ELF-1 (cell line): ENCODE results near the gene FGD2.
"Not testable (repeated sequence)": the region's sequence is repeated elsewhere in the genome, so short reads cannot be mapped to it uniquely, and the experiment has no call there.

Source experiments
- DNase-seq: peaks from one replicate; pipeline ENCODE4 v3.0.0-alpha.2; 2016; ENCODE audit warnings: low read depth, low spot score

The FGD2 gene

DNA sequence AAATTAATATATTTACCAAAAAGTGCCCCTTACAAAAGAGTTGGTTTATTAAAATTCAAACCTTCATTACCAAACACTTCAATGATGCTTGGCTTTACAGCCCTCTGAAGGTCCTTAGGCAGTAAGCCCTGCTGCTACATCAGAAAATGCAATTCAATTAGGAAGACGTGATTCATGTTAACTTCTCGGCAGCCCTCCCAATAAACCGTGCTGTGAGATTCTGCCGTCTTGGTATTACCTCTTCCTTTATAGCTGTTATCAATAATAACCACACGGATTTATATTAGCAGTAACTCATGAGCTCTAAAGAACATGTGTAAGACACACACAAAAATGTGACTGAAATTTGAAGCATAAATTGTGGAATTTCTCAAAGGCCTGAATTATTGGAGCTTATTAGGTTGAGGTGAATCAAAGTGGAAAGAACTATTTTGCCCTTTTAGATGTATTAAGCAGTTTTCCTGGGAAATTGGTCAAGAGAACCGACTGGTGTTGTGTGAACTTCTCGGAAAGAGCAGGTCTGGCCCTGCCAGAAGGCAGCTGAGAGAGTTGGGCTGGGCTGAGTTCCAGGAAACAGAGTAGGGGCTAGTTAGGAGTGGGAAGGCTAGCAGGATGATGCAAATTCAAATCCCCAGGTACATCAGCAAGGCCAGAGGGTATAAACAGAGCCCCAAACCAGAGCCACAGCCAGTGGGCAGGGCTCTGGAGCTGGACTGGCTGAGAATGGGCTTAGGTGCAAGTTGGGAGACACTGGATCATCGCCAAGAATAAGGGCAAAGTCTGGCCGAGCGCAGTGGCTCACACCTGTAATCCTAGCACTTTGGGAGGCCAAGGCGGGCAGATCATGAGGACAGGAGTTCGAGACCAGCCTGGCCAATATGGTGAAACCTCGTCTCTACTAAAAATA lies 33.1 kb downstream of the FGD2 start:
- peak; percentile 58 for DNase-seq

DNA sequence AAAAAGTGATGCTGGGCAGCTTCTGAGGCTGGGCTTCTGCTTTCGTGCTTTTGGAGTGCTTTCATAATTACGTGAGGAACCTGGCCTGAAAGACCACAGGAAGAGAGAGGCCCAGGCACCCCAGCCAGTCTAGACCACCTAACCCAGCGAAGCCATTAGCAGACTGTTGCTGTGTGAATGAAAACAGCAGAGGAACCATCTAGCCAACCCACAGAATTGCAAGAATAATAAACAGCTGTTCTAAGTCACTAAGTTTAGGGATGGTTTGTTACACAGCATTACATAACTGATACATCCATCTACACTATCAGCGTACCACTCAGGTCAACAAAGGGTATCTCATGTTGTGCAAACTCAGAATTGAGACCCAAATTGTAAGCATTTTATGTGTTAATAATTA lies 34.5 kb downstream of the FGD2 start:
- no peak for DNase-seq

DNA sequence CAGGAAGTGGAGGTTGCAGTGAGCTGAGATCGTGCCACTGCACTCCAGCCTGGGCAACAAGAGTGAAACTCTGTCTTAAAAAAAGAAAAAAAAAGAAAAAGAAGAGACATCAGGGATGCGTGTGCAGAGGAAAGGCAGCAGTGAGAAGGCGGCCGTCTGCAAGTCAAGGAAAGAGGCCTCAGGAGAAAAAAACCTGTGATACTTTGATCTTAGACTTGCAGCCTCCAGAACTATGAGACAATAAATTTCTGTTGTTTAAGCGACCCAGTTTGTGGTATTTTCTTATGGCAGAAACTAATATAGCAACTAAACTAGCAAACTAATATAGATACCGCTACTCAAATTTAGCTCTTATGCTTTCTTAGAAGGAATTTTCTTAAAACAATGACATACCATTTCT lies 36.1 kb downstream of the FGD2 start:
- no peak for DNase-seq

DNA sequence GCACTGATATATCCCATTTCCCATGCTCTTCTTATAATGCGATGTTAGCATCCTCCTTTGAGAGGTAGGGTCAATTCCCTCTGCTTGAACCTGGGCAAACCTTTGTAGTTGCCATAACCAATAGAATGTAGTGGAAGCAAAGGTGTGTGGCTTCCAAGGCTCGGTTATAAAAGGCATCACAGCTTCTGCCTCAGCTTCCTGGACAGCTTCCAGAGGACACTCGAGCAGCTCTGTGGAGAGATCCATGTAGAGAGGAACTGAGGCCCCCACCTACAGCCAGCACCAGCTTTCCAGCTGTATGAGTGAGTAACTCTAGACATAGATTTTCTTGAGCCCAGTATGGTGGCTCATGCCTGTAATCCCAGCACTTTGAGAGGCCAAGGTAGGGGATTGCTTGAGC lies 36.7 kb downstream of the FGD2 start:
- DNase-seq: no peak

DNA sequence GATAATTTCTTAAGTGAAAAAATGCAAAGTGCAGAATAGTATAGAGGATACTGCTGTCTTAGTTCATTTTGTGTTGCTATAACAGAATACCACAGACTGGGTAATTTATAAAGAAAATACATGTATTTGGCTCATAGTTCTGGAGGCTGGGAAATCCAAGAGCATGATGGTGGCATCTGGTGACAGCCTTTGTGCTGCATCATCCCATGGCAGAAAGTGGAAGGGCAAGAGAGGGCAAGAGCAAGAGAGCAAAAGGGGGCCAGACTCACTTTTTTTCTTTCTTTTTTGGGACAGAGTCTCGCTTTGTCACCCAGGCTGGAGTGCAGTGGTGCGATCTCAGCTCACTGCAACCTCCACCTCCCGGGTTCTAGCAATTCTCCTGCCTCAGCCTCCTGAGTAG lies 37.6 kb downstream of the FGD2 start:
- not testable (repeated sequence) for DNase-seq

DNA sequence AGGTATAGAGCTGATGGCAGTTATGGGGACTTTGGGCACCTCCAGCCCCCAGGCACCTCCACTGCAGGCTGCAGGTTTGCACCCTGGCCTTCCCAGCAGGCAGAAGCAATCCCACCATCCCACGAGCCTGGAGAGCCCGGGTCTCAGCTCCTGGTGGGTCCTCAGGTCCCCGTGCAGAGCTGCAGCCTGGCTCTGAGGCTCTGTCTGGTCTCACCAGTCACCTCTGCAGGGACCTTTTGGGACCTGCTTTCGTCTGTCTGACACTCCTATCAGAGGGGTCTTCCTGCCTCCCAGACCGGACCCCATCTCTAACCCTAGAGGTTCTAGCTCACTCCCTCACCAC lies 41.9 kb downstream of the FGD2 start:
- no peak for DNase-seq

DNA sequence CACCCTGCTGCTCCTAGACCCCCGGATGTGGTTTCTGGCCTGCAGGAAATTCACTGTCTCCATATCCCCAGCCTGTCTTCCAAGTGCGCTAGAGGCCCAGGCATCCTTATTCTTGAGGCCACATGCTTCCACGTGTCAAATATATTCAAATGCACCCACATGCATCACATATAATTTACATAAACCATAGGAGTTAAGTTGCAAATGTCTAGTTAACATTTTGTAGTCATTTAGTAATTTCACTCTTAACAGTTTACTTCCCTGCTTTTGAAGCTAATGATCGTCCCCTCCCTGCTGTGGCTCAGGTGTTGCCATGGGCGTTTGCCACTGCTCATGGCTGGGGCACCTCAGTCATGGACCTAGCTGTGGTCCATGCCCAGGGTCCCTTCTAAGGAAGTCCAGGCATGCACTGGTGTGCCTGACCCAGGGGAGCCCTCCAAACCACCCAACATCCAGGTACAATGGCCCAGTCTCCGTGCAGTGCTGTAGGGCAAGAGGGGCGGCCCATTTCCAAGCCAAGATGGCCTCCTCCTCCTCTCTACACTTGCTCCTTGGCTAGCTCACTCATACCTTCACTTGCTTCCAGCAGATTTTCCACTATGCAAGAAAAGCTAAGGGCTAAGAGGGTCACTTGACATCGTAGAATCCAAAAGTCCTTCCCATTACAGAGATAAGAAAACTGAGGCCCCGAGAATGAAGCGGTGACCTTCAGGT lies 42.4 kb downstream of the FGD2 start:
- DNase-seq: no peak

DNA sequence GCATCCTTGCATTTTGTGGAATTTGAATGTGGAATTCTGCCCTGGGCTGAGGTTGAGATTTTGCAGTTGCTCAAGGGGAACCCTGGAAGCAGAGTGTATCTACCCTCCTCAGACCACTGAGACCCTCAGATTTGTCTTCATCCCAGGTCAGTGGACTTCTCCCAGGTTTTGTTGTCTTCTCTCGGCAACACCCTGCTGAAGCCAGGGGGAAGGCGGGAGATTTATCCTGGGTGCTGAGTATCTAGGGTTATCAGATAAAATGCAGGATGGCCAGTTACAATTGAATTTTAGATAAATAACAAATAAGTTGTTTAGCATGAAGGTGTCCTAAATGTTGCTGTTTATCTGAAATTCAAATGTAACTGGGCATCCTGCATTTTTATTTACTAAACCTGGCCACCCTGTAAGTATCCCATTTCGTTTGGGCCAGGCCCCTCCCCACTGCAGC lies 43.0 kb downstream of the FGD2 start:
- no peak for DNase-seq

DNA sequence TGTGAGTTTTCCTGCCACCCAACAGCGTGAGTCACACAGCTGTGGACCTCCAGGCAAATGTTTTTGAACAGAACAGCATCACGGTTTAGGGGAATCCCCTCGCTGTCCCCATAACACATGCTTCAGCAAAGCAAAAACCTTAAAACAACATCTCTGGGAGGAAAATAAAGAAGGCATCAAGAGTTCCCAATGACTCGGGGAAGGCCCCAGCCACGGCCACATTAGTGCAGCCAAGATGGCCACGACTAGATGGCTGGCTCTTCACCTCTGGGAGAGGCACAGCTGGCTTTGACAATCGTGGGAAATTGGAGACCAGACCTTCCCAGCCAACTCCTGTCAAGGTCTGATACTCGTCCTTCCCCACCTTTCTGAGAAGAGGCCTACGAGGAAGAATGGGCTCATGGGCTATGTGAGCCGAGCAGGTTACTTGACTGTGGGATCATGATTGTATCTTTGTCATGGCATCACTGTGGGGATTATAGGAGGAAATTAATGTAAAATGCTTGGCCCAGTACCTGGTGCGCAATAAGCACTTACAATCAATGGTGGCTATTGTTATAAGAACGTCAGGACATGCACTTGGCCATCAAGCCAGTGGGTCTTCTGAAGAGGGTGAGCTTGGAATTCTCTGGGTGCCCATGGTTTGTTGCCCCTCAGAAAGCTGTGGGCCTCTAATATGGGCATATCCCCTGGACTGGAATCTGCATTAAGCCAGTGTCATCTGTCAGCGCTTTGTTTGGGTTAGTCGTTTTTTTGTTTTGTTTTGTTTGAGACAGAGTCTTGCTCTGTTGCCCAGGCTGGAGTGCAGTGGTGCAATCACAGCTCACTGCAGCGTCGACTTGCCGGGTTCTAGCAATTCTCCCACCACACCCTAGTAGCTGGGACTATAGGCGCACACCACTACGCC lies 43.6 kb downstream of the FGD2 start:
- DNase-seq: no peak

DNA sequence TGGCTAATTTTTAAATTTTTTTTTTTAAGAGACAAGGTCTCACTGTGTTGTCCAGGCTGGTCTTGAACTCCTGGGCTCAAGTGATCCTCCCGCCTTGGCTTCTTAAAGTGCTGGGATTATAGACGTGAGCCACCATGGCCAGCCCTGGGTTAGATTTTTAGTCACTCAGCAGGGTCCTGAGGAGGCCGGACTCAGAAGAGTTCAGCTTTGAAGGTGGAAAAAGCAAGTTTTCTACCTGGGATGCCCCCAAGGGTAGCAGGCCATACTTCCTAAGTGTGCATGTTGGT lies 44.2 kb downstream of the FGD2 start:
- no peak for DNase-seq

DNA sequence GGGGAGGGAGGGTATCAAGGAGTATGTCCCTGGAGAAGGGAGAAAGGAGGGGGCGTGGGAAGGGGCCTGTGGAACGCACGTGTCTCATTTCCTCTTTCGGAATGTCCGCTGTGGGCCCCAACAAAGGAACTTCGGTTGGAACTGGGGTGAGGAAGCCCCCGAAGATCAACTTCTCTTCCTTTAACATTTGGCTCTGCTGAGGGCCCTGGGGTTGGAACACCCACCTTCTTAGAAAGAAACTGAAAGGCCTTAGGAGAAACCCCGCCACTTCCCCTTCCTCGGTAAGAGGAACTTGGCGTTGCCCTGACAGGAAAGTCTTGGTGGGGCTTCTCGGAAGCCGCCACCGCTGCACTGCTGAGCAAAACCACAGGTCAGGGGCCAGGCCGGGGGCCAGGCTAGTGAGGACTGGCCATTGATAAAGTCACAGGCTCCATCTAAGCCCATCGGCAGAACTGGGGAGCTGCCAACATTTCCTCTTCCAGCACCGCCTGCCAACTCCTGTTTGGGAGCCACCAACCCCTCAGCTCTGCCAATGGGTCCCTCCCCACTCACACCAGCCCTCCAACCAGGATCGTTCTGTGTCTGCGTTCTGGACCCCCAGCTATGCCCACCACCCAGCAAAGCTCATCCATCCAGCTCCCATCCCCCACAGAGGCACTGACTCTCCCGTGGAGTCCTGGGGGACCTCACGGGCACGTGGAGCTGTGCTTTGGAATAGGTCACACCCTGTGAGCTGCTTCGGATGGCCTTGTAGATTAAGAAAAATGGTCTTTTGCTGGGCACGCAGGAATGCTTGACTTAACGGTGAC lies 44.8 kb downstream of the FGD2 start:
- no peak for DNase-seq

DNA sequence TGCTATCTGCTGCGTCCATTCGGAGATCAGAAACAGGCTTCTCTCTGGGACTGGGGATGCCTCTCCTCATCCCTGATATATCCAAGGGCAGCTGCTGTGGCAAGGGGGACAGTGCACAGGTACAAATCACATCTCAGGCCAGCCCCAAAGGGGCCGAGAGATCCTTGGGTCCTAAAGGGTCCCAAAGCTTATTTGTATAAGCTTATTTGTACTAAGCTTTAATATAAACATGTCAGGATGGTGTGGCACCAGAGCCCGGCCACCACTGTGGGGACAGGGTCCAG lies 45.3 kb downstream of the FGD2 start:
- DNase-seq: no peak

DNA sequence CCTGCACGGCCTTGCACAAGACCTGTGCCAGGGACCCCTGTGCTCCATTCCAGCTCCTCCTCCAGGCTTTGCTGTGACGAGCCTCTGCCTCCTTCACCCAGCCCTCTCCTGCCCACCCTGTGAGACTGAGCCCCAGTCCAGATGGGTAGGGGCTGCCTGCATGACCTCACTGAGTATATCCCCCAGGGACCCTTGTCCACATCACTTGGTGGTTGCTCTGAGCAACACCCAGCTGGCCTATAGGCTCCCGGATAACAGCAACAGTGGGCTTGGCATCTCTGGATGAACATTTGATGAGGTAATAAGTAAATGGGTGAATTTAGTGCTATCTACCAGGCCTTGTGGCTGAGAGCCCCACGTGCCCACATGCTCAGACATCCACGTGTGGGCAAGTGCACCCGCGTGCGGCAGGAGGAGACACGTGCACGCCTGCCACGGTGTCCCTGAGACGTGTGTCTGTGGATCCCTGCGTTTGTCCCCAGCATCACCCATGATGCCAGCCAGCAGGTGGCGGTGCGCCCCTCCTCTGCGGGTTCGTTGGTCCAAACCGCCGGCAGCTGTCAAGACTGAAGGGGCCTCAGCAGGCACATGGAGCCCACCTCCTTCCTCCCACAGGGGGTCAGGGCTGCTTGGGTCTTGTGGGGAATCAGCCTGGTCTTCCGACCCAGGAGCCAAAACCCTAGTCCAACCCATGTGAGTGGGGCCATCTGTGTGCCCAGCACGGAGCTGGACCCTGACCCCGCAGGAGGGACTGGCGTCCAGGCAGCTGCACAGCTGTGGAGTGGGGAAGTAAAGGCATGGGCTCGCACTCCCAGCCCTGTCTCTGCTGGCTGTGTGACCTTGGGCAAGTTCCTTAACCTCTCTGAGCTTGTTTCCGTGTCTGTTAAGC lies 45.9 kb downstream of the FGD2 start:
- DNase-seq: peak; percentile 93

DNA sequence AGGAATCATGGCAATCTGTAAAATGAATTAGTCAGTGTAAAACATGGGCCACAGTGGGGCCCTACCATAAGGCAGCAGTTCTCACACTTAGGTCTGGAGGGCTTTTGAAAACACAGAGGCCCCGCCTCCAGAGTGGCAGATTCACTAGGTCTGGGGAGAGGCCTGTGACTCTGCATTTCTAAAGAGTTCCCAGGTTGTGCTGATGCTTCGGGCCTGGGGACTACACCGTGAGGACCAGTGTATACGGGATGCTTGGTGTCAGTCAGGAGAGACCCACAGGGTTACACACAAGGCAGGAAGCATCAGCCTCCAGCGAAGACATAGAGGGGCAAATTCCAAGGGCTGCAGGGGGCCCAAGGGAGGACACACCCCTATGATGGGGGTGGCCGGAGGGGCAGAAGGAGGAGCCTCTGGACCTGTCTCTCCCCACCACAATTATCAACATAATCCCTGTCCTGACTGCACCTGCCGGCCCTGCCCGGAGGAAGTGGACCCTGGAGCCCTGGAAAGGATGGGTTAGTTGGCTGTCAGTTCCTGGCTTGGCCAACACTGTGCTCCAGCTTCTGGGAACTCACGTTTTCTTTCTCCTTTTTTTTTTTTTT lies 46.7 kb downstream of the FGD2 start:
- DNase-seq: peak; percentile 91

DNA sequence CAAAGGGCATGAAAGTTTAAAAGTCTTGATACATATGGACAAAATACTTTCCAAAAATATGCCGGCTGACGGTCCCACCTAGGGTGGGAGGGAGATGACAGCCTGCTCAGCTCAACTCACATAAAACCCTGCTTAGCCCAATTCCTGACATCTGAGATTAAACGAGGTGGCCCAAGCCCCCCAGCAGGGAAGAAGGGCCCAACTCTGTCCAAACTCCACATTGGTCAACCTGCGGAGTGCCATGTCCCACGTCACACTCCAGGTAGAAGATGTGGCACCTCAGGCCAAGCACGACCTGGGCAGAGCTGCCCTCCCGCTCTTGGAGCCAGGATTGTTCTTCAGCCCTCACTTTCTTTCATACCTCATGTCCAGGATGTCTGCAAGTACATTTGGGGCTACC lies 48.2 kb downstream of the FGD2 start:
- no peak for DNase-seq

DNA sequence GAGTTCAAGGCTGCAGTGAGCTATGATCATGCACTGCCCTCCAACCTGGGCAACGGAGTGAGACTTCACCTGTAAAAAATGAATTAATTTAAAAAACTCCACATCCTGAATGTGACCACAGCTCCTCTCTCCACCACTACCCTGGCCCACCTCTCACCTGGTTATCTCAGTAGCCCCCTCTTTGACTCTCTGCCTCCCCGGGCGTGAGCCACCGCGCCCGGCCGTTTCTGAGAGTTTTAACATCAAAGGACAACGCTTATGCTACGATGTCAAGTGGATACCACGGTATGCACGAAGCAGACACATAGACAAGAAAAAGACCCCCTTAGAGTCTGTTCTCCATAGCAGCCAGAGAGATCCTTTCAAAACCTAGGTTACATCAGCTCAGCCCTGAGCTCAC lies 48.7 kb downstream of the FGD2 start:
- DNase-seq: no peak

DNA sequence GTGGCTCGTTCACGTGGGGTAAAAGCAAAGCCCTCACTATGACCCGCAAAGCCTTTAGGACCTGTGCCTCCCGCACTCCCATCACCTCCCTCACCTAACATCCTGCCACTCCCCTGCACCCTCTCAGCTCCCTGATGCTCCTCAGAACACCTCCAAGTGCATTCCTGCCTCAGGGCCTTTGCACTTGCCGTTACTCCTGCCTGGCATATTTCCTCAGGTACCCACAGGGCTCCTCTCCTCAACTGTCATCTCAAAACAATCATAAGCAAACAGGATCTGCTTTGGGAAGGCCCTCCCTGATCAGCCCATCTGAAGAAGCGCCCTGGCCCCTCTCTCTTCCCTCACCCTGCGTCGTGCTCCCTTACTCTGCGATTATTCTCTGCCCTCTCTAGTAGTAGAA lies 49.1 kb downstream of the FGD2 start:
- DNase-seq: no peak

DNA sequence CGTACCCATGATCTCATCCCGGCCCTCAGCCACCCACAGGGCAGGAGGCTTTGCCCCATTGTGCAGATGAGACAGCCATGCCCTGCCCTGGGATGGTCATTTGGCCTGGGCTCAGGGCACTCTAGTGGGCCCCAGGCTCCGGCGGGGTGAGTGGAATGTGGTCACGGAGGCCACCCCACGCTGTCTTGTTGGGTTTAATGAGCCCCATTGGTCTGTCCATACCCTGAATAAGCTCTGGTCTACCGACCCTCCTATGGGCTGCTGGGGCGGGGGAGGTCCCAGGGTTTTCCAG lies 50.6 kb downstream of the FGD2 start:
- no peak for DNase-seq

DNA sequence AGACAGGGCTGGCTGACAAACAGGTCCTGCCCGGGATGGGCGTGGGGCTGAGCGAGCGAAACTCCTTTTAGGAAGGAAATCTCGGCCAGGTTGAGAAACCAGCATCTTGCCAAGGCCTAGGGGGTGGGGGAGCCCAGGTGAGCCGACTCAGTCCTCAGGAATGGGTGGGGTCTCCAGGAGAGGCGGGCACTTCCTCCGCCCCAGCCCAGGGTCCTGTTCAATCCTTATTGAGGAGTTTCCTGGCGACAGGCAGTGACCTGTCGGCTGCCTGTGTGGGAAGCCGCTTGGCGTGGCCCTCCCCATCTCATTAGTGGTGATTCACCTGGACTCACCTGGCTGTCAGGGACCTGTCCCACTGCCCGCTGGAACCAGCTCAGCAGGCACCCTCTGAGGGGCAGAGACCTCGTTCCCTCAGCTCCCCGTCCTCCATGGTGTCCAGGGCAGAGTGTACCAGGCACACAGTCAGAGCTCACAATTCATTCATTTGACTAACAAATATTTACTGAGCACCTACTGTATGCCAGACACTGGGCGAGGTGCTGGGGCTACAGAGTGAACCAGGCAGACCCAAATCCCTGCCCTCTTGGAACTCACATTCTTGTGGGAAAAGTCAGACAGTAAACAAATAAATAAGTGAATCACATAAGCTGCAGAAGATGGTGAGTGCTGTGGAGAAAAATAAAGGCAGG lies 51.1 kb downstream of the FGD2 start:
- peak; percentile 39 for DNase-seq

DNA sequence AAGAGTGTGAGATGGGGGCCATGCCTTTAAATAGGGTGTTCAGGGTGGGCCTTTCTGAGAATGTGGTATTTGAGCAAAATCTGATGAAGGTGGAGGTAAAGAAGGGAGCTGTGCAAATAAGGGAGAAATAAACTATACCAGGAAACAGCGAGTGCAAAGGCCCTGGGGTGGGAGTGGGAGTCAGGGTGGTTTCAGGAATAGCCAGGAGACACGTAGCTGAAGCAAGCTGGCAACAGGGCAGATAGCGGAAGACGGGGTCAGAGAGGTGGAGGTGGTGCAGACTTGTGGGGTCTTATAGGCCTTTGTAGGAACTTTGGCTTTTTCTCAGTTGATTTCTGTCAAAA lies 51.6 kb downstream of the FGD2 start:
- no peak for DNase-seq
